ENCODE data around the gene SNAP47. TPM values are rescaled to one million over a fixed set of nuclear protein-coding genes. Genes with fewer than 3 reads are reported as not detected.

The SNAP47 gene
- polyA plus RNA-seq, 1 donor from 2014 or later: 56.0 TPM

- Histone ChIP-seq H3K4me3 (ENCODE audit: low read length) (peak overlapping the region; percentile 85), H3K4me2 (ENCODE audit: low read length) (no peak overlapping the region), H3K79me2 (replicated peaks; ENCODE audit: insufficient read depth, low read length) (no peaks in the 10 kb centered on the region), H3F3A (ENCODE audit: insufficient read depth, low read length, poor library complexity, severe bottlenecking) (no peaks in the 10 kb centered on the region), H3K9me3 (ENCODE audit: low read length) (no peaks in the 10 kb centered on the region), H2AFZ (ENCODE audit: low read depth, low read length) (no peak overlapping the region), H4K20me1 (ENCODE audit: insufficient read depth) (no peaks in the 10 kb centered on the region), H3K9ac (ENCODE audit: low read length) (peak overlapping the region; percentile 23), H3K27me3 (ENCODE audit: insufficient read depth, low read depth, low read length) (peaks cover 17% of the 10 kb centered on the region), H3K9me2 (ENCODE audit: insufficient read depth, low read length) (no peaks in the 10 kb centered on the region), H3K36me3 (ENCODE audit: insufficient read depth, low read length) (no peaks in the 10 kb centered on the region), H3K27ac (ENCODE audit: low read length) (no peak overlapping the region)
- TF ChIP-seq EZH2 (IDR thresholded peaks at IDR 0.05; ENCODE audit: borderline replicate concordance, insufficient read depth, low read length, poor library complexity, severe bottlenecking): no peak
- TF ChIP-seq POLR2AphosphoS5 (IDR thresholded peaks at IDR 0.05): no peak
- TF ChIP-seq, protein P1, sequence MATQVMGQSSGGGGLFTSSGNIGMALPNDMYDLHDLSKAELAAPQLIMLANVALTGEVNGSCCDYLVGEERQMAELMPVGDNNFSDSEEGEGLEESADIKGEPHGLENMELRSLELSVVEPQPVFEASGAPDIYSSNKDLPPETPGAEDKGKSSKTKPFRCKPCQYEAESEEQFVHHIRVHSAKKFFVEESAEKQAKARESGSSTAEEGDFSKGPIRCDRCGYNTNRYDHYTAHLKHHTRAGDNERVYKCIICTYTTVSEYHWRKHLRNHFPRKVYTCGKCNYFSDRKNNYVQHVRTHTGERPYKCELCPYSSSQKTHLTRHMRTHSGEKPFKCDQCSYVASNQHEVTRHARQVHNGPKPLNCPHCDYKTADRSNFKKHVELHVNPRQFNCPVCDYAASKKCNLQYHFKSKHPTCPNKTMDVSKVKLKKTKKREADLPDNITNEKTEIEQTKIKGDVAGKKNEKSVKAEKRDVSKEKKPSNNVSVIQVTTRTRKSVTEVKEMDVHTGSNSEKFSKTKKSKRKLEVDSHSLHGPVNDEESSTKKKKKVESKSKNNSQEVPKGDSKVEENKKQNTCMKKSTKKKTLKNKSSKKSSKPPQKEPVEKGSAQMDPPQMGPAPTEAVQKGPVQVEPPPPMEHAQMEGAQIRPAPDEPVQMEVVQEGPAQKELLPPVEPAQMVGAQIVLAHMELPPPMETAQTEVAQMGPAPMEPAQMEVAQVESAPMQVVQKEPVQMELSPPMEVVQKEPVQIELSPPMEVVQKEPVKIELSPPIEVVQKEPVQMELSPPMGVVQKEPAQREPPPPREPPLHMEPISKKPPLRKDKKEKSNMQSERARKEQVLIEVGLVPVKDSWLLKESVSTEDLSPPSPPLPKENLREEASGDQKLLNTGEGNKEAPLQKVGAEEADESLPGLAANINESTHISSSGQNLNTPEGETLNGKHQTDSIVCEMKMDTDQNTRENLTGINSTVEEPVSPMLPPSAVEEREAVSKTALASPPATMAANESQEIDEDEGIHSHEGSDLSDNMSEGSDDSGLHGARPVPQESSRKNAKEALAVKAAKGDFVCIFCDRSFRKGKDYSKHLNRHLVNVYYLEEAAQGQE (IDR thresholded peaks at IDR 0.05; ENCODE audit: borderline replicate concordance): no peak
Observed at GRCh38 chr1:227786673-227787512, 51.7 kb downstream of the SNAP47 start.

GRCh38 chr1:227787513-227788270 lies 52.5 kb downstream of the SNAP47 start:
- Histone ChIP-seq H3K4me3 (ENCODE audit: low read length) (peak overlapping the region; percentile 85), H3K27me3 (ENCODE audit: insufficient read depth, low read depth, low read length) (peaks cover 17% of the 10 kb centered on the region), H3K4me2 (ENCODE audit: low read length) (no peak overlapping the region), H3K9me2 (ENCODE audit: insufficient read depth, low read length) (no peaks in the 10 kb centered on the region), H2AFZ (ENCODE audit: low read depth, low read length) (no peak overlapping the region), H3K9ac (ENCODE audit: low read length) (peak overlapping the region; percentile 23), H4K20me1 (ENCODE audit: insufficient read depth) (no peaks in the 10 kb centered on the region), H3K79me2 (replicated peaks; ENCODE audit: insufficient read depth, low read length) (no peaks in the 10 kb centered on the region), H3K36me3 (ENCODE audit: insufficient read depth, low read length) (no peaks in the 10 kb centered on the region), H3F3A (ENCODE audit: insufficient read depth, low read length, poor library complexity, severe bottlenecking) (no peaks in the 10 kb centered on the region), H3K27ac (ENCODE audit: low read length) (no peak overlapping the region), H3K9me3 (ENCODE audit: low read length) (no peaks in the 10 kb centered on the region)
- no peak for TF ChIP-seq TAF1 (IDR thresholded peaks at IDR 0.05; ENCODE audit: low read depth)

GRCh38 chr1:227788271-227789083 lies 53.2 kb downstream of the SNAP47 start:
- Histone ChIP-seq H3F3A (ENCODE audit: insufficient read depth, low read length, poor library complexity, severe bottlenecking) (no peaks in the 10 kb centered on the region), H3K4me3 (ENCODE audit: low read length) (peak overlapping the region; percentile 85), H3K9me2 (ENCODE audit: insufficient read depth, low read length) (no peaks in the 10 kb centered on the region), H3K9me3 (ENCODE audit: low read length) (no peaks in the 10 kb centered on the region), H4K20me1 (ENCODE audit: insufficient read depth) (no peaks in the 10 kb centered on the region), H3K79me2 (replicated peaks; ENCODE audit: insufficient read depth, low read length) (no peaks in the 10 kb centered on the region), H2AFZ (ENCODE audit: low read depth, low read length) (no peak overlapping the region), H3K27ac (ENCODE audit: low read length) (no peak overlapping the region), H3K9ac (ENCODE audit: low read length) (peak overlapping the region; percentile 56), H3K36me3 (ENCODE audit: insufficient read depth, low read length) (no peaks in the 10 kb centered on the region), H3K4me2 (ENCODE audit: low read length) (peak overlapping the region; percentile 72), H3K27me3 (ENCODE audit: insufficient read depth, low read depth, low read length) (peaks cover 17% of the 10 kb centered on the region)
- TF ChIP-seq MXI1 (conservative IDR thresholded peaks at IDR 0.05; ENCODE audit: poor library complexity, severe bottlenecking) (no peak), EP300 (conservative IDR thresholded peaks at IDR 0.05; ENCODE audit: poor library complexity, severe bottlenecking) (no peak), SMC3 (conservative IDR thresholded peaks at IDR 0.05; ENCODE audit: poor library complexity) (no peak), POLR2AphosphoS5 (IDR thresholded peaks at IDR 0.05) (no peak), RAD21 (conservative IDR thresholded peaks at IDR 0.05) (no peak)
- TF ChIP-seq, protein P2, sequence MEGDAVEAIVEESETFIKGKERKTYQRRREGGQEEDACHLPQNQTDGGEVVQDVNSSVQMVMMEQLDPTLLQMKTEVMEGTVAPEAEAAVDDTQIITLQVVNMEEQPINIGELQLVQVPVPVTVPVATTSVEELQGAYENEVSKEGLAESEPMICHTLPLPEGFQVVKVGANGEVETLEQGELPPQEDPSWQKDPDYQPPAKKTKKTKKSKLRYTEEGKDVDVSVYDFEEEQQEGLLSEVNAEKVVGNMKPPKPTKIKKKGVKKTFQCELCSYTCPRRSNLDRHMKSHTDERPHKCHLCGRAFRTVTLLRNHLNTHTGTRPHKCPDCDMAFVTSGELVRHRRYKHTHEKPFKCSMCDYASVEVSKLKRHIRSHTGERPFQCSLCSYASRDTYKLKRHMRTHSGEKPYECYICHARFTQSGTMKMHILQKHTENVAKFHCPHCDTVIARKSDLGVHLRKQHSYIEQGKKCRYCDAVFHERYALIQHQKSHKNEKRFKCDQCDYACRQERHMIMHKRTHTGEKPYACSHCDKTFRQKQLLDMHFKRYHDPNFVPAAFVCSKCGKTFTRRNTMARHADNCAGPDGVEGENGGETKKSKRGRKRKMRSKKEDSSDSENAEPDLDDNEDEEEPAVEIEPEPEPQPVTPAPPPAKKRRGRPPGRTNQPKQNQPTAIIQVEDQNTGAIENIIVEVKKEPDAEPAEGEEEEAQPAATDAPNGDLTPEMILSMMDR (IDR thresholded peaks at IDR 0.05; ENCODE audit: poor library complexity, severe bottlenecking): no peak
